ENCODE measurements around the gene COL23A1.

Gene COL23A1

DNA sequence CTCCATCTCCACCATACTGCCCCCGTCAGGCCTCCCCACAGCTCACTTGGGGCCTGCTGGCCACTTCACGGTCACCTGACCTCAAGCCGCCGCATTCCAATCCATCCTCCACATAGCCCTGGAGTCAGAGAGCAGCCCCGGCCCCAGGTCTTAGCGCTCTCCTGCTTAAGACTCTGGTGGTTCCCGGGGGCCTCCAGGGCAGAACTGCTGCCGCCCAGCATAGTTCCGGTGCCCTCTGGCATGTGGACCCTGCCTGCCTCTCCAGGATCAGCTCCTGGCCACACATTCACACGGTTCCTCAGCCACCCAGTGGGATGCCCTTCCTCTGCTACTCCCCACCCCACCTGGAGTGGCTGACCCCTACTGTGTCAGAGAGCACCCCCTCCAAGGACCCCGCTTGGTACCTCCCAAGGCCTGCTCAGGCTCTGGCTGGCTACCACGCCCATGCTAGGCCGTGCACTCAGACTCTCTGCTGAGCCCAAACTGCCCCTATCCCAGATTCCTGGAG, 366.3 kb downstream of the COL23A1 start:
- no peak for DNase-seq (ENCODE audit: low spot score)

DNA sequence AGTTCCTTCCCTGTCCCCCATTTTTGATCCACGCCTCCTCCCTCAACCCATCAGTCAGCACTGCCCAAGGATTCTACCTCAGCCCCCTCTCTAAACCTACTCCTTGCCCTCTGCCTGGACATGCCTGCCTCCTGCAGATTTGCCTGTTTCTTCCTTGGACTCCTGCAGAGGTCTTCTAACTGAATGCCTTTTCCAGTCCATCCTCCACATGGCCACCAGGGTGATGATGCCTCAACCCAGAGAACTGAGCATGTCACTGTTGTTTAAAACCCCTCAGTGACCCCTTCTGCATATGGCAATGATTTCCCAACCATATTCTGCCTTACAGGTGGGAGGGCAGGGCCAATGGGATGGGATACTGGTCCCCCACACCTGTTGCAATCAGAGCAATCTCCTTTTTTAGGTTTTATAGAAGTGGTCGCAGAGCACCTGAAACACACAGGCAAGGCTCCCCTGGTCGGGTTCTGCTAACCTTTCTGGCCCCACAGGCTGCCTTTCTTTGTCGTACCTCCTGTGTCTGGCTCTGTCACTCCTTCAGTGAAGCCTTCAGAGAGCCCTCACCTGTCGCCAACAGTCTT, 366.9 kb downstream of the COL23A1 start:
- no peak for DNase-seq (ENCODE audit: low spot score)

DNA sequence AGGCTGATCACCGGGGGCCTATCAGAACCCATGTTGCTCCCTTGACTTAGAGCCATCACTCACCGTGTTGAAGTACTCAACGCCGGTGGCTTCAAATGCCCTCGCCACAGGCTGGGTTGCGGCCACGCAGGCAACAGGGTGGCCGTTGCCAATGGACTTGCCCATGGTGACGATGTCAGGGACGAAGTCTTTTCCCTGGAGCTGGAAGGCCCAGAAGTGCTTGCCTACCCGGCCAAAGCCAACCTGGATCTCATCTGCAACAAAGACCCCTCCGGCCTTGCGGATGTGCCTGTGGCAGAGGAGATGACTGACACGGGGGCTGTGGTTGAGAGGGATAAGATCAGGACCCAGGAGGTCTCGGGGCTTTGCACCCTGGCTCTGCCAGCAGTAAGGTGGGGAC, 367.9 kb downstream of the COL23A1 start:
- no peak for DNase-seq (ENCODE audit: low spot score)

DNA sequence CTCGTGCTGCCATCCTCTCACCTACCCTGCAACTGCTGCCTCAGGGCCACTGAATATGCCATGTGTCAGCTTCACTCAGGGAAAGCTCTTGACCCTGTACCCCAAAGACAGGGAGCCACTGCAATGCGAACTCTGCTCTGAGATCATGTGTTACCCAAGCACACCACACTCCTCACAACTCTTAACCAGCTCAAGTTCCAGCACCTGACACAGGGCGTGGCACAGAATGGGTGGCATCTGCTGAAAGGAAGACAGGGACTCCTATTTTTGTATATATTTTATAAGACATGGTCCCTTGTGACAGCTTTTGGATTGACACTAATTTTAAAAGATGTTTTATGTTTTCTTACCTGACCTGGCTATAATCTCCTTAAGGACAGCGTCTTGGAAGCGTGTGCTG, 368.3 kb downstream of the COL23A1 start:
- no peak for DNase-seq (ENCODE audit: low spot score)

DNA sequence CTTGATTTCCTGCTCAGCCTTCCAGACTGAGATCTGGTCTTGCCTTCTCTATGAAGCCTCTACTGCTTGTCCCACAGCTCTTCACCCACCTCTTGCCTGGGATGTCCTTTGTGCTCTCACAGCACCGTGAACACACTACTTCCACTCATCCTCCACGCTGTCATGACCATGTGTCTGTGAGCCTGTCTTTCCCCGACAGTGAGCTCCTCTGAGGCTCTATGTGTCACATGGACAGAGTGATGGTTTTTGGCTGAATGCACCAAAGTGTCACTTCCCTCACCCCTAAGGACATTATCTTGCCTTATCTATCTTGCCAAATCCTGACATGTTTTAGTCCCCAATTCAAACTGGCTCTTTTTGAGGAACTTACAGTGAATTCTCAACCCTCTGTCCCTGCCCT, 368.9 kb downstream of the COL23A1 start:
- no peak for DNase-seq (ENCODE audit: low spot score)

DNA sequence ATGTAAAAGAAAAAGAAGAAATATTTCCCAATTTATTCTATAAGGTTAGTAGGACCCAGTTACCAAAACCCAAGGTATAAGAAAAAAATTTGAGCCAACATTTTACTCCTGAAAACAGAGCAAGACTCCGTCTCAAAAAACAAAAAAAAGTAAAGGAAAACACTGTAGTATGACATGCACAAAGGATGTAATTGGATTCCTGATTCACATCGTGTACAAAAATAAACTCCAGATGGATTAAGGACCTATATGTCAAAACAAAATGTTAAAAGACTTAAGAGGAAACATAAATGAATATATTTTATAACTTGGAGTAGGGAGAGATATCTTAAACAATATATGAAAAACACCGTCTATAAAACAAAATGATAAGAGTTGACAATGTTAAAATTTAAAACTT, 371.4 kb downstream of the COL23A1 start:
- DNase-seq (ENCODE audit: low spot score): no peak

DNA sequence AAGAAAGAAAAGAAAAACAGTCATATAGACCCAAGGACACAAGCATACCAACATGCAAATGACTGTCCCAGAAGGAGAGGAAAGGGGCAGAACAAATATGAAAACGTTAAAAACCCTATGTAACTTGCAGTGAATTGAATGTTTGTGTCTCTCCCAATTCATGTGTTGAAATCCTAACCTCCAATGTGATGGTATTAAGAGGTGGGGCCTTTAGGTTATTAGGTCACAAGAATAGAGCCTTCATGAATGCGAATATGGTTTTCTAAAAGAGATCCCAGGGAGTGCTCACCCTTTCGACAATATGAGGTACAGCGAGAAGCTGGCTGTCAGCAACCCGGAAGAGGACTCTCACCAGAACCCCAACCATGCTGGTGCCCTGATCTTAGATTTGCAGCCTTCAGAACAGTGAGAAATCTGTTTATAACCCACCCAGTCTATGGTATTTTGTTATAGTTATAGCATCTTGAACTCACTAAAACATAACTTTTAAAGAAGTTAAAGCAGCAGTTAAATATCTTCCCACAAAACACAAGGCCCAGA, 371.9 kb downstream of the COL23A1 start:
- DNase-seq (ENCODE audit: low spot score): no peak

DNA sequence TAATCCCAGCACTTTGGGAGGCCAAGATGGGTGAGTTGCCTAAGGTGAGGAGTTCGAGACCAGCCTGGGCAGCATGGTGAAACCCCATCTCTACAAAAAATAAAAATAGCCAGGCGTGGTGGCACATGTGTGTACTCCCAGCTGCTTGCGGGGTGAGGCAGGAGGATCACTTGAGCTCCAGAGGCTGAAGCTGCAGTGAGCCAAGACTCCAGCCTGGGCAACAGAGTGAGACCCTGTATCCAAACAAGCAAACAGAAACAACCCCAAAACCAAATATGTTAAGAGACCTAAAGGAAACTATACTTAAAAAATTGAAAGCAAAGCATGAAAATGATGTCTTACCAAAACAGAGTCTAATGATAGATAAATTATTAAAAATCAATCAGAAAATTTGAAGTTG, 373.4 kb downstream of the COL23A1 start:
- DNase-seq (ENCODE audit: low spot score): no peak

DNA sequence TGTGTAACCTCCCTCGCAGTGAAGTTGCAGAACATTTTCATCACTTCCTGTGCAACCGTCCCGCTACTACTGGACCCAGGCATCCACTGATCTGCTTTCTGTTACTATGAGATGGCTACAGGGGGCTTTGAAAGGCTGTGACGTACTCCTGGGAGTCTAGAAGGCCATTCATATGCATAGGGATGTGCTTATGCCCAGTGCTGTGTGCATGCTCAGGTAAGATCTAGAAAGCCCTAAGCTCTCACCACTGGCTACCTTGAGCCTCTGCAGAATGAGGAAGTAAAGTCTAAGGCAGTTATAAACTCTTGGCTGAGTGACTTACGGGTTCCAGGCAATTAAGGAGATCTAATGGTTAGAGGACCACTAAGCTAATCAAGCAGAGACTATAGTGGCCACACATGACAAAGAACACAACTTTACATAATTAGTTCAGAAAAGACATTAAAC, 374.1 kb downstream of the COL23A1 start:
- no peak for DNase-seq (ENCODE audit: low spot score)

DNA sequence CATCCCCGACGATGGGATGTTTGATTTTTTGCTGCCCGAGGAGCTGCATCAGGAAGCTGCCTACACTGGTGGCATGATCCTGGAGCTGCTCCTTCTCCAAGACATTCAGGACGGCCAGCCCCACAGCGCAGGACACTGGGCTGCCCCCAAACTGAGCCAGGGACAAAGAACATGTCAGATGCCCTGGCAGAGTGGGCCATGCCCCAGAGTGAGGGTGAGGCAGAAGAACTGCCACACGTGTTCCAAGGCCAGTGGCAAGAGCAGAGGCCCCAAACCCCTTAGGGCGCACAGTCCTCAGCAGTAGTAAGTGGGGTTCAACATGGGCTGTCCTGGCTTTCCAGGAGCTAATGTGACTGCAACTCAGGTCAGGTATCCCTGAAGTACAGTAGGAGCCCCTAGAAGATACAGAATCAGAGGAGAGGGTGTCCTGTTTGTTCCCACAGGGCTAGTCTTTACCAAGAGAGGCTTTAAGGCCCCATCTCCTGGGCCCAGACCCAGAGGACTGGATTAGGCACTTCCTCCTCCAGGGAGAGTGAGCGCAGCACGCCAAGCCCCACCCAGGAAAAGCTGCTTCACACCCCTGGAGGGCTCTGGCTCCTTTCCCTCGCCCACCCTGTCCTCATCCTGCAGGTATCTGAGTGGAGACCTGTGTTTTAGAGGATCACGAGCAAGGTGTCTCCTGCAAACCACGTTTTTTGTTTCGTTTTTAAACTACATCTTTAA, 374.8 kb downstream of the COL23A1 start:
- DNase-seq (ENCODE audit: low spot score): no peak

DNA sequence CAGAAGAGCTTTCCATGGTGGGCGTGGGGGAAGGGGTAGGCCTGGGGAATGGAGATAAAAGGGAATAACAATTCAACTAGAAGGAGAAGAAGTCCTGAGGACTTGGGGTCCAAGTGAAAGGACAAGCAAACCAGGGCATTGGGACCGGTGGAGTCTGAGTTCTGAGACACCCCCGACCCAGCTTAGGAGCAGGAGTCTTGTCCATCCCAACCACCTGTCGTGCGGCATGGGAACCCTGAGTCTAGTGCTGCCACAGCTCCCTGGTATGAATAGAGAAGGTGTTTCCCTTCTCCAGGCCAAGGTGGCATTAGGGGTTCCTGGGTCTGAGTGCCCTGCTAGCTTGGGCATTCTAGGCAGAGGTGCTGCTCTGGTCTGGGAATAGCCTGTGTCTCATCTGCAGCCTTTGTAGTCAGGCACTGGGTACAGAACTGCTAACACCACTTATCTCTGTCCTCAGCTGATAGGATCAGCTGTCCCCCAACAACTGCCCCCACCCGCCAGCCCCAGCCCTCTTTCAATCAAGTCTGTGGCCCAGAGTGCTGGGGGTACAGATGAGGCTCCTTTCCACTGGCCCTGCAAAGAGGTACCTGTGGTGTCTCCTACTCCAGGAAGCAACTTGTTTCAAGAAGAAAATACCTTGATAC, 375.9 kb downstream of the COL23A1 start:
- DNase-seq (ENCODE audit: low spot score): no peak

DNA sequence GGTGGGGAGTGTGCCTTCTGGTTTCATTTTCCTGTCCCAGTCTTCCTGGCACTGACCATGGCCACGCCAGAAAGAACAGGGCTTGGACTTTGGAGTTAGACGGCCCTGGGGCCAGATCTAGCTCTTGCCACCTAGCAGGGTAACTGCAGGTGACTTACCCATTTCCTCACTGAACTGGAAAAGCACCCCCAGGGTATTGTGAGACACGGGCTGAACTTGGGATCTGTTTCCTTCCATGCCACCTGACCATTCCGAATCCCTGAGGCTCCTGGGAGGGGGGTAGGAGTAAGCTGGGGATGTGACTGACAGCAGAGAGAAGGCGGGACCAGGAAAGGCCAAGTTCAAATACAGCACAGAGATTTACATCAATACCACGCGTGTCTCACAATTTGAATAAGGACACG, 376.4 kb downstream of the COL23A1 start:
- no peak for DNase-seq (ENCODE audit: low spot score)

DNA sequence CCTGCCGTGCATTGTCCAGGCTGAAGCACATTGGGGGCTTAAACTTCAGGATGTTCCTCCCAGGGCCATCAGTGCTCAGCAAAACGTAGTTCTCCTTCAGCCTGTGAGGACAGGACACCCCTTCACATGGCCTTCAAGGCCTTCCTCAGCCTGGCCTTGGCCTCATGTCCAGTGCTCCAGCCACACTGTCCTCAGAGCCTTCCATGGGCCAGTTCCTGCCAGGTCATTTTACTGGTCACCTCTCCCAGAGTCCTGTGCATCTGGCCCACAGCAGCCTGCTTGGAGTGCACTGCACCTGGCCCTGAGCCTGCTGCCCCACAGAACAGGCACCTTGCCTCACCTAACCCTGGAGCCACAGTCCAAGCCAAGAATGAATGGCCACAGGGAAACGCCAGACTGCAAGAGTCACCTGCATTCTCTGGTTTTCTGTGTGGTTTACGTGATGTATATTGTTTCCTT, 377.2 kb downstream of the COL23A1 start:
- DNase-seq (ENCODE audit: low spot score): no peak

DNA sequence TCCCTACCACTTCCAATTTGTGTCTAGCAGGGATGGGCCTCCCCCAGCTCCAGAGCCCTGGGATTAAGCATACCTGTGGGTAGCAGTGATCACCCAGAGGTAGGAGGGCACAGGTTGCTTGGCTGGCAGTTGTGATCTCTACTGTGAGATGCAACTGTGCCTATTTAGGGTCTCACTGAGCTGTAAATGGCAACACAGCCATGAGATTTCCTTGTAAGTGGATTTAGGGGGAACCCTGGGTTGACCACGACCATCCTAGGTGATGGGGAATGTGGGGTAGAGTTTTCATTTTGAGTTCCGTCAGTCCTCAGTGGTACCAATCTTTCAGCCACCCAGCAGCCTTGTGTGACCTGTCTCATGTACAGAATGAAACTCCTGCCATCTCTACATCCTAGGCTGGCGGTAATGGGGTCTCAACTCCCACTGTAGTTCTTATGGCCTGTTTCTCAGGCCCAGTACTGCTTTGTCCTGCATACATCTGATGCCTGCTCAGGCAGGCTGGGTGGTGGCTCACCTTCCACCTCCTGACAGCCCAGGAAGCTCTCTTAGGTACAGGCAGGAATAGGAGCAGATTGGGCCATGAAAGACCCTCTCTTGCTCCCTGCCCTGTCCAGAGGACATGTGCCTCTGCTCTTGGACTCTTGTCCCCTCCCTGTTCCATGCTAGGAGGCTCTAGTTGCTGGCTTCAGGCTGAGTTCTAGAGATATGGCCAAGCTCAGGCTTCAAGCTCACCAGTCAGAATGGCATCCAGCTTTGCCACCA, 377.8 kb downstream of the COL23A1 start:
- no peak for DNase-seq (ENCODE audit: low spot score)

DNA sequence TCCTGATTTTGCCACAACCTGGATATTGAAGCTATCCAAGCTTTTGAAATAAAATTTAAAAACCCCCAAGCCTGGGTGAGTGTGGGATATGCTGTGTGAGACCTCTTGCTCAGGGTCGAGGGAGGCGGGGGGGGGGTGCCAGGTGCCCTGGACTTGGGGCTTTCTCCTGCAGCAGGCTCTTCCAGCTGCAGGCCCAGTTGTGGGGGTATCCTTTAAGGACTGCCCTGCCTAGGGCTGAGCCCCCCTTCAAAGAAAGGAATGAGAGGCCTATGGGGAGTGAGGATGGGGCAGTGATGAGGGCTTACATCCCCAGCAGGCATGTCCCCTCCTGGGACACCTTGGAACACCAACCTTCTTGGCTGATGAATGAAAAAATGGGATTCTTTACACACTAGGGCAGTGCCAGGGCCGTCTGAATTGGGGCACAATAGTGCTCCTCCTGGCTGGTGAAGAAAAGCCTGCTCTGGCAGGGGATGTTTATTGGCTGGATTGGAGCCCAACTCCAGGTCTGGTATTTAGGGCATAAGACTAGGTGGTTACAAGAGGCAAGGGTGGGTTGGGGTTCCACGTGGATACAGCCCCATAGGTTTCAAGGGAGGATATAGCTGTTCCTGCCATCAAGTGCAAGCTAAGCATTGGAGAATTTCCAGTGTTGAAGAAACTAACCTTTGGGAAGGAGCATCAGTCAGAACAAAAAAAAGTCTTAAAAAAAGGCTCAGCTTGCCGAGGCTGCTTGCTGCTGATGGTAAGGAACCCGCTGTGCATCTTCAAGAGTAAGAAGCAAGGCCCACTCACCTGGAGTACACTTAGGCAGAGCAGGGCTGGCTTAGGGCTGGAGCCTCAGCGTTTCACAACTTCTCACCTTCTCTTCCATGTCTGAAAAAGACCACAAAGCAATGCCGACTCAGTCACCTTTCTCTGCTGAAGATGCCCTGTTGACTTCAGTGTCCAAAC, 378.8 kb downstream of the COL23A1 start:
- DNase-seq (ENCODE audit: low spot score): no peak

DNA sequence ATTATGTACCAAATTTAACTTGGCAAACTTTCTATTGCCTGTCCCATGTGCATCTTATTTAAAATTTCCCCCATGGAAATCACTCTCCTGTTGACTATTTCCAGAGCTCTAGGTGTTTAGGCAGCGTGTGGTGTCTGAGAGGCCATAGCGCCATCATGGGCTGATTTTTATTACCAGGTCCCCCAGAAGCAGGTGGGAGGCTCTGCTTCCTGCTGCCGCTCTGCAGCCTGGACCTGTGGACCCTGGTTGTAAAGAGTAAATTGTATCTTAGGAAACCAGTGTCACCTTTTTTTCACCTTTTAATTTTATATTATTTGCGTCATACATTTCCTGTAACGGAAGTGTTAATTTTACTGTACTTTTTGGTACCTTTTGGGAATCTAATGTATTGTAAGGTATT, 379.5 kb downstream of the COL23A1 start:
- no peak for DNase-seq (ENCODE audit: low spot score)

DNA sequence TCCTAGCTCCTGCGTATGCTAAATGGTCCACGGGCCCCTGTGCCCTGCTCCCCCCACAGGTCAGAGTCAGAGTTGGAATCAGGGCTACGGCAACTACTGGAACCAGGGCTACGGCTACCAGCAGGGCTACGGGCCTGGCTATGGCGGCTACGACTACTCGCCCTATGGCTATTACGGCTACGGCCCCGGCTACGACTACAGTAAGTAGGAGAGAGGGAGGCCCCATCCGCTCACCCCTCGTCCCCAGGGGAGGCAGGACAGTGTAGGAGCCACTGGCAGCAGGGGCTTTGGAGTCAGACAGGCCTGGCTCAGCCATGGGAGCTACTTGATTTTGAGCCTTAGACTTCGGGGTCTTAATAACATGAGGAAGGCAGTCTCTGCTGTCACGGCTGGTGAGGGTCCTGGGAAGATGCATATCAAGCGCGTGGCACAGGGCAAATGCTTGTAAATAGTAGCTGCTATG, 380.1 kb downstream of the COL23A1 start:
- no peak for DNase-seq (ENCODE audit: low spot score)

DNA sequence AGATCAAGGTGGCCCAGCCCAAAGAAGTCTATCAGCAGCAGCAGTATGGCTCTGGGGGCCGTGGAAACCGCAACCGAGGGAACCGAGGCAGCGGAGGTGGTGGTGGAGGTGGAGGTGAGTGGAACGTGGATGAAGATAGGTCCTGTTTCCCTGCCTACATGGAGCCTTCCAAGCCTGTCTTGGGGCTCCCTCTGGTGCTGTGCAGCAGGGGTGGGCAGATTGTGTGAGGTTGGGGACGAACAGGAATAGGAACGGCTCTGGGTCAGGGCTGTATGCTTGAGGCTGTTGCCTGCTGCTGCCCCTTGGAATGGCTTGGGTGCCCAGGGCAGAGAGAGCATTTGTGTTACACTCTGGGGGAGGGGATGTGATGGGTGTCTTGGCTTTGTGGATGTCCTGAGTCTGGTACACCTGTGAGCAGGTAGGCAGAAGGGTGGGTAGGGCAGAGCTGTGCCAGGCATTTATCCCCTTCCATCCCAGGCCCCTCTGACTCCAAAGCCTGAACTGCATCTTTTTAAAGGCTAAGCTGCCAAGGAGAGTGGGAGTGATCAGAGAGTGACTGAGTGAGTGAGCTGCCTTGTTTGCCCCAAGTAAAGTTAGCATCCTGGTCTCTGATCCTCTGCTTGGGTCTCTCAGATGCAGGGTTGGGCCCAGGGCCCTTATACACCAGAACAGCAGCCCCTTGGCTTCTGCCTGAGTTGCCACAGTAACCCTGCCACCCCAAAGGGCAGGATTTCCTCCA, 380.7 kb downstream of the COL23A1 start:
- DNase-seq (ENCODE audit: low spot score): no peak

DNA sequence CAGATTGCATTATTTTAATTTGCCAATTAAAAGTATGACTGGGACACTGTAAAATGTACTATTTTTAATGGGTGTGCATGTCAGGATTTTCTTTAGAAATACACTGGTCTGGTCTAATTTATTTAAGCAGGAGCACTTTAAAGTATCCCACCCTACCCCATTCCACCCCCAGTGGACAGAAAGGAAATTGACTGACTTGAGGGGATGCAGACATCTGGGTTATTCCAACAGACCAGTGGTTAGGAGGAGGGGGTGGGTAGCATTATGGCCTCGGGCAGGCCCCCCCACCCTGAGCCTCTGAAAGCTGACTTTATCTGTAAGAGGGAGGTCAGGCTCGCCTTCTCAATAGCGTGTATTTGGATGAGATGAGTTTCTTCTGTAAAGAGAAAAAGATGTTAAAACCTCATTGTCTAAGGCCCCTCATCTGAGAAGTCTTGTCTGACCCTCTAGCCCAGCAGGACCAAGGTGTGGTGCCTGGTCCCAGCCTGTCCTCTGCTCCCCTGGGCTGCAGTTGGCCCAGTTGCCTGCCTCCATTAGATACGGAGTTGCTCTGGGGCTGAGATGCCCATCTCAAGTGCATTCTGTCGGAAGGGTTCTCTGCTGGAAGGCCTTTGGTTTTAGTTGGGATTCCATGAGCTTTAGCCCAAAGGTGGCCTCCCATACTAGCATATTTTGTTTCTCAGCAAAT, 381.5 kb downstream of the COL23A1 start:
- DNase-seq (ENCODE audit: low spot score): no peak

DNA sequence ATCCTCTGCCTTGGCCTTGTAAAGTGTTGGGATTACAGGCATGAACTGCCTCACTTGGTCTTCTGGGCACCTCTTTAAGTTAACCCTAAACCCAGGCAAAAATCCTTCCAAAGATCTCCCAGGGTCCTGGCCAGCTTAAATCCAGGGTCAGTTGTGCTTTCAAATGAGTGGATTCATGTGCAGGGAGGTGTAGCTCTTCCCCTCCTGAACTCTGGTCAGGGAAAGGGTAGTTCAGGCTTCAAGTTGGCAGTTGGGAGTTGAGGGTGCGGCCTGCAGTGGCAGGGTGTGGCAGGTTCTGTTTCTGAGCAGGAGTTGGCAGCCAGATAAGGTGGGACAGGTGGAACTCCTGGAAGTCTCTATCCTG, 382.3 kb downstream of the COL23A1 start:
- no peak for DNase-seq (ENCODE audit: low spot score)
